GM12878 (cell line): ENCODE results near the gene LY6G5C. TPM values are rescaled to one million over a fixed set of nuclear protein-coding genes. Genes with fewer than 3 reads are reported as not detected.

Experiments
- FOXM1 ChIP-seq: IDR thresholded peaks from 2 replicates; pipeline ENCODE4 v1.6.1; 2012; ENCODE audit warnings: low read depth, mild to moderate bottlenecking, inconsistent platforms, low read length, moderate library complexity
- GATAD2B ChIP-seq: fragments of 450-650 bp; conservative IDR thresholded peaks from 2 replicates; pipeline ENCODE4 v1.6.1; 2017; ENCODE audit warnings: low read depth, mild to moderate bottlenecking, moderate library complexity
- HDAC2 ChIP-seq: fragments of 200-600 bp; sonication (generic); IDR thresholded peaks from 2 replicates; pipeline ENCODE4 v1.6.1; 2017
- JUND ChIP-seq: IDR thresholded peaks from 2 replicates; pipeline ENCODE4 v1.6.1; 2012; ENCODE audit warnings: low read depth, mild to moderate bottlenecking, low read length, improper control_type of control experiment, moderate library complexity
- POLR2A ChIP-seq: IDR thresholded peaks from 2 replicates; pipeline ENCODE4 v1.6.1; 2011; ENCODE audit warnings: low read depth, mild to moderate bottlenecking, low read length
- TCF12 ChIP-seq: IDR thresholded peaks from 2 replicates; pipeline ENCODE4 v1.6.1; 2011; ENCODE audit warnings: low read depth, mild to moderate bottlenecking, low read length
- ZNF24 ChIP-seq: fragments of 450-650 bp; IDR thresholded peaks from 2 replicates; pipeline ENCODE4 v1.6.1; 2017; ENCODE audit warnings: antibody characterized with exemption, mild to moderate bottlenecking
- microRNA-seq: library from miRNA; unstranded; fragments of <30 nt; microRNA quantifications from one replicate; pipeline ENCODE4, GENCODE V29; 2018
- polyA plus RNA-seq, 11 experiments: library from polyadenylated mRNA; depleted of rRNA in 4 of 11; unstranded in 6 of 11; stranded (reverse) in 5 of 11; fragments of >200 nt; fragmentation: Nextera tagmentation in 4 of 11; fragmentation: Illumina TruSeq in 1 of 11; extraction: Ambion mirVana in 4 of 11; extraction: Trizol in 1 of 11; gene quantifications; 1 replicate in 1 of 11; 2 replicates in 10 of 11; pipeline versions ENCODE4 v1.2.1 to v1.2.3, GENCODE V29; 2011 to 2016; ENCODE audit warnings: inconsistent platforms in 2 of 11, missing spikeins in 2 of 11, low read depth in 1 of 11
- small RNA-seq: library from RNA; depleted of rRNA; stranded (forward); fragments of <200 nt; gene quantifications from one replicate; pipeline ENCODE3, GENCODE V24; 2014
- total RNA-seq, 4 experiments: library from RNA; depleted of rRNA in 3 of 4; stranded (reverse); fragments of >200 nt in 3 of 4; fragmentation: Illumina TruSeq in 1 of 4; extraction: Trizol in 1 of 4; gene quantifications; 2 replicates each; pipeline versions ENCODE4 v1.2.1 to v1.2.3, GENCODE V29; 2013 to 2021
- TF ChIP-seq, protein P1 (sequence below): fragments of 450-650 bp; IDR thresholded peaks from 2 replicates; pipeline ENCODE4 v1.6.1; 2017; ENCODE audit warnings: mild to moderate bottlenecking, low read depth, inconsistent platforms; ENCODE audit not compliant: poor library complexity, severe bottlenecking
- TF ChIP-seq, protein P2 (sequence below): fragments of 450-650 bp; IDR thresholded peaks from 2 replicates; pipeline ENCODE4 v1.6.1; 2017; ENCODE audit warnings: mild to moderate bottlenecking, moderate library complexity
- TF ChIP-seq, protein P3 (sequence below): IDR thresholded peaks from 2 replicates; pipeline ENCODE4 v1.6.1; 2011; ENCODE audit warnings: low read depth, mild to moderate bottlenecking, low read length, moderate library complexity, borderline replicate concordance; ENCODE audit errors: extremely low read depth

Gene LY6G5C
- total and polyA plus RNA-seq, 10 of the 15 experiments (the other 5 are each of a cell fraction or from before 2014, with no cell fraction given) = 0.76 to 6.1 (median 1.7) TPM

DNA sequence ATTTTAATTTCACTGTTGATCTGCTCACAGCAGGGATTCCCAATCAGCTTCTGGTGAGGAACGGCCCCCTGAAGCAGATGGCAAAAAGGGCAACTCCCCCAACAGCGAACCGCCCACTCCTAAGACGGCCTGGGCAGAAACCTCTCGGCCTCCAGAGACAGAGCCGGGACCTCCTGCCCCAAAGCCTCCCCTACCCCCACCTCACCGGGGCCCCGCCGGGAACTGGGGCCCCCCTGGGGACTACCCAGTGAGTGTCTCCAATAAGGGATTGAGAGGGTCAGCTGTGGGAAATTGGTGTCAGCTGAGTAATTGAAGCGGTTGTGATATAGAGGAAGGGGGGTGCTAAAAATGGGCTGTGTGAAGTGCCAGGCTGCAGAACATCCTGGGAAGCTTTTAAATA lies 53.9 kb downstream of the LY6G5C start (continued):
- TF ChIP-seq, protein P1, sequence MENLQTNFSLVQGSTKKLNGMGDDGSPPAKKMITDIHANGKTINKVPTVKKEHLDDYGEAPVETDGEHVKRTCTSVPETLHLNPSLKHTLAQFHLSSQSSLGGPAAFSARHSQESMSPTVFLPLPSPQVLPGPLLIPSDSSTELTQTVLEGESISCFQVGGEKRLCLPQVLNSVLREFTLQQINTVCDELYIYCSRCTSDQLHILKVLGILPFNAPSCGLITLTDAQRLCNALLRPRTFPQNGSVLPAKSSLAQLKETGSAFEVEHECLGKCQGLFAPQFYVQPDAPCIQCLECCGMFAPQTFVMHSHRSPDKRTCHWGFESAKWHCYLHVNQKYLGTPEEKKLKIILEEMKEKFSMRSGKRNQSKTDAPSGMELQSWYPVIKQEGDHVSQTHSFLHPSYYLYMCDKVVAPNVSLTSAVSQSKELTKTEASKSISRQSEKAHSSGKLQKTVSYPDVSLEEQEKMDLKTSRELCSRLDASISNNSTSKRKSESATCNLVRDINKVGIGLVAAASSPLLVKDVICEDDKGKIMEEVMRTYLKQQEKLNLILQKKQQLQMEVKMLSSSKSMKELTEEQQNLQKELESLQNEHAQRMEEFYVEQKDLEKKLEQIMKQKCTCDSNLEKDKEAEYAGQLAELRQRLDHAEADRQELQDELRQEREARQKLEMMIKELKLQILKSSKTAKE = no peak
- TF ChIP-seq JUND (no peak), POLR2A (no peak), HDAC2 (no peak), ZNF24 (no peak), GATAD2B (no peak), FOXM1 (no peak), TCF12 (no peak)
- TF ChIP-seq, protein P2, sequence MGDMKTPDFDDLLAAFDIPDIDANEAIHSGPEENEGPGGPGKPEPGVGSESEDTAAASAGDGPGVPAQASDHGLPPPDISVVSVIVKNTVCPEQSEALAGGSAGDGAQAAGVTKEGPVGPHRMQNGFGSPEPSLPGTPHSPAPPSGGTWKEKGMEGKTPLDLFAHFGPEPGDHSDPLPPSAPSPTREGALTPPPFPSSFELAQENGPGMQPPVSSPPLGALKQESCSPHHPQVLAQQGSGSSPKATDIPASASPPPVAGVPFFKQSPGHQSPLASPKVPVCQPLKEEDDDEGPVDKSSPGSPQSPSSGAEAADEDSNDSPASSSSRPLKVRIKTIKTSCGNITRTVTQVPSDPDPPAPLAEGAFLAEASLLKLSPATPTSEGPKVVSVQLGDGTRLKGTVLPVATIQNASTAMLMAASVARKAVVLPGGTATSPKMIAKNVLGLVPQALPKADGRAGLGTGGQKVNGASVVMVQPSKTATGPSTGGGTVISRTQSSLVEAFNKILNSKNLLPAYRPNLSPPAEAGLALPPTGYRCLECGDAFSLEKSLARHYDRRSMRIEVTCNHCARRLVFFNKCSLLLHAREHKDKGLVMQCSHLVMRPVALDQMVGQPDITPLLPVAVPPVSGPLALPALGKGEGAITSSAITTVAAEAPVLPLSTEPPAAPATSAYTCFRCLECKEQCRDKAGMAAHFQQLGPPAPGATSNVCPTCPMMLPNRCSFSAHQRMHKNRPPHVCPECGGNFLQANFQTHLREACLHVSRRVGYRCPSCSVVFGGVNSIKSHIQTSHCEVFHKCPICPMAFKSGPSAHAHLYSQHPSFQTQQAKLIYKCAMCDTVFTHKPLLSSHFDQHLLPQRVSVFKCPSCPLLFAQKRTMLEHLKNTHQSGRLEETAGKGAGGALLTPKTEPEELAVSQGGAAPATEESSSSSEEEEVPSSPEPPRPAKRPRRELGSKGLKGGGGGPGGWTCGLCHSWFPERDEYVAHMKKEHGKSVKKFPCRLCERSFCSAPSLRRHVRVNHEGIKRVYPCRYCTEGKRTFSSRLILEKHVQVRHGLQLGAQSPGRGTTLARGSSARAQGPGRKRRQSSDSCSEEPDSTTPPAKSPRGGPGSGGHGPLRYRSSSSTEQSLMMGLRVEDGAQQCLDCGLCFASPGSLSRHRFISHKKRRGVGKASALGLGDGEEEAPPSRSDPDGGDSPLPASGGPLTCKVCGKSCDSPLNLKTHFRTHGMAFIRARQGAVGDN = no peak
- TF ChIP-seq, protein P3, sequence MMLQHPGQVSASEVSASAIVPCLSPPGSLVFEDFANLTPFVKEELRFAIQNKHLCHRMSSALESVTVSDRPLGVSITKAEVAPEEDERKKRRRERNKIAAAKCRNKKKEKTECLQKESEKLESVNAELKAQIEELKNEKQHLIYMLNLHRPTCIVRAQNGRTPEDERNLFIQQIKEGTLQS = no peak

Small RNA genes within 50 kb of the gene (microRNA-seq; reads per million reads assigned to microRNA genes)
- not detected for gene MIR4646
- 0.56 reads per million for gene MIR6832

Small RNA genes within 50 kb of the gene (small RNA-seq; reads per million reads assigned to genes)
- not detected for gene LY6G6D
- not detected for gene MIR4646
- gene MIR6832 = not detected
- gene RF00019 = not detected

Other genes starting within 250 kb of the LY6G5C start
Only the 7 nearest of the 38 such genes appear.
- 4.4 and 6.1 TPM in 2 replicates for gene APOM, start 25.2 kb downstream of the LY6G5C start, total RNA-seq (2014; rRNA removed)
- 4.0 and 4.6 TPM in 2 replicates for gene APOM, start 25.2 kb downstream of the LY6G5C start, total RNA-seq (2014; rRNA removed; fragmentation: Illumina TruSeq; extraction: Trizol)
- gene APOM, start 25.2 kb downstream of the LY6G5C start, total RNA-seq (2021) = 3.8 and 4.1 TPM in 2 replicates
- gene APOM, start 25.2 kb downstream of the LY6G5C start, polyA plus RNA-seq (2011; rRNA removed) = 4.8 and 7.9 TPM in 2 replicates
- 5.2 and 8.2 TPM in 2 replicates for gene APOM, start 25.2 kb downstream of the LY6G5C start, polyA plus RNA-seq (2014; fragmentation: Illumina TruSeq; extraction: Trizol)
- gene APOM, start 25.2 kb downstream of the LY6G5C start, polyA plus RNA-seq (2014; fragmentation: Nextera tagmentation; extraction: Ambion mirVana) = 10 to 100 TPM; 11.8 to 14.1 TPM
- 6.5 and 7.5 TPM in 2 replicates for gene APOM, start 25.2 kb downstream of the LY6G5C start, polyA plus RNA-seq (2014; rRNA removed)
- gene APOM, start 25.2 kb downstream of the LY6G5C start, polyA plus RNA-seq (2016; fragmentation: Nextera tagmentation; extraction: Ambion mirVana) = 1 to 10 TPM; 5.6 to 6.6 TPM
- 20.4 and 21.6 TPM in 2 replicates for gene C6orf47, start 20.3 kb downstream of the LY6G5C start, total RNA-seq (2014; rRNA removed)
- gene C6orf47, start 20.3 kb downstream of the LY6G5C start, total RNA-seq (2014; rRNA removed; fragmentation: Illumina TruSeq; extraction: Trizol) = 16.2 and 16.5 TPM in 2 replicates
- 16.1 and 17.4 TPM in 2 replicates for gene C6orf47, start 20.3 kb downstream of the LY6G5C start, total RNA-seq (2021)
- 8.0 and 8.1 TPM in 2 replicates for gene C6orf47, start 20.3 kb downstream of the LY6G5C start, polyA plus RNA-seq (2011; rRNA removed)
- 8.2 and 13.4 TPM in 2 replicates for gene C6orf47, start 20.3 kb downstream of the LY6G5C start, polyA plus RNA-seq (2014; fragmentation: Illumina TruSeq; extraction: Trizol)
- gene C6orf47, start 20.3 kb downstream of the LY6G5C start, polyA plus RNA-seq (2014; fragmentation: Nextera tagmentation; extraction: Ambion mirVana) = under 1 TPM in 1 of 2 experiments, not detected in 1; 0.16 TPM
- 18.6 and 19.3 TPM in 2 replicates for gene C6orf47, start 20.3 kb downstream of the LY6G5C start, polyA plus RNA-seq (2014; rRNA removed)
- 10 to 100 TPM; 17.3 to 20.1 TPM for gene C6orf47, start 20.3 kb downstream of the LY6G5C start, polyA plus RNA-seq (2016; fragmentation: Nextera tagmentation; extraction: Ambion mirVana)
- 11.3 and 11.7 TPM in 2 replicates for gene GPANK1, start 16.1 kb downstream of the LY6G5C start, total RNA-seq (2014; rRNA removed)
- 16.2 and 17.1 TPM in 2 replicates for gene GPANK1, start 16.1 kb downstream of the LY6G5C start, total RNA-seq (2014; rRNA removed; fragmentation: Illumina TruSeq; extraction: Trizol)
- 17.1 and 17.9 TPM in 2 replicates for gene GPANK1, start 16.1 kb downstream of the LY6G5C start, total RNA-seq (2021)
- 14.7 and 14.8 TPM in 2 replicates for gene GPANK1, start 16.1 kb downstream of the LY6G5C start, polyA plus RNA-seq (2011; rRNA removed)
- 23.9 and 30.5 TPM in 2 replicates for gene GPANK1, start 16.1 kb downstream of the LY6G5C start, polyA plus RNA-seq (2014; fragmentation: Illumina TruSeq; extraction: Trizol)
- 10 to 100 TPM; 11.9 to 13.0 TPM for gene GPANK1, start 16.1 kb downstream of the LY6G5C start, polyA plus RNA-seq (2014; fragmentation: Nextera tagmentation; extraction: Ambion mirVana)
- gene GPANK1, start 16.1 kb downstream of the LY6G5C start, polyA plus RNA-seq (2014; rRNA removed) = 19.5 and 20.1 TPM in 2 replicates
- 10 to 100 TPM; 36.0 to 36.3 TPM for gene GPANK1, start 16.1 kb downstream of the LY6G5C start, polyA plus RNA-seq (2016; fragmentation: Nextera tagmentation; extraction: Ambion mirVana)
- gene CSNK2B, start 15.0 kb downstream of the LY6G5C start, total RNA-seq (2014; rRNA removed) = 271 and 286 TPM in 2 replicates
- gene CSNK2B, start 15.0 kb downstream of the LY6G5C start, total RNA-seq (2014; rRNA removed; fragmentation: Illumina TruSeq; extraction: Trizol) = 189 and 205 TPM in 2 replicates
- 203 and 229 TPM in 2 replicates for gene CSNK2B, start 15.0 kb downstream of the LY6G5C start, total RNA-seq (2021)
- gene CSNK2B, start 15.0 kb downstream of the LY6G5C start, polyA plus RNA-seq (2011; rRNA removed) = 27.1 and 56.3 TPM in 2 replicates
- 371 and 380 TPM in 2 replicates for gene CSNK2B, start 15.0 kb downstream of the LY6G5C start, polyA plus RNA-seq (2014; fragmentation: Illumina TruSeq; extraction: Trizol)
- gene CSNK2B, start 15.0 kb downstream of the LY6G5C start, polyA plus RNA-seq (2014; fragmentation: Nextera tagmentation; extraction: Ambion mirVana) = 100 to 1,000 TPM; 286 to 361 TPM
- 118 and 150 TPM in 2 replicates for gene CSNK2B, start 15.0 kb downstream of the LY6G5C start, polyA plus RNA-seq (2014; rRNA removed)
- gene CSNK2B, start 15.0 kb downstream of the LY6G5C start, polyA plus RNA-seq (2016; fragmentation: Nextera tagmentation; extraction: Ambion mirVana) = 100 to 1,000 TPM; 380 to 405 TPM
- 3.8 and 5.1 TPM in 2 replicates for gene LY6G5B, start 11.1 kb downstream of the LY6G5C start, total RNA-seq (2014; rRNA removed)
- 3.9 and 4.4 TPM in 2 replicates for gene LY6G5B, start 11.1 kb downstream of the LY6G5C start, total RNA-seq (2014; rRNA removed; fragmentation: Illumina TruSeq; extraction: Trizol)
- 11.1 and 16.5 TPM in 2 replicates for gene LY6G5B, start 11.1 kb downstream of the LY6G5C start, total RNA-seq (2021)
- 5.1 and 6.2 TPM in 2 replicates for gene LY6G5B, start 11.1 kb downstream of the LY6G5C start, polyA plus RNA-seq (2011; rRNA removed)
- 12.8 and 14.3 TPM in 2 replicates for gene LY6G5B, start 11.1 kb downstream of the LY6G5C start, polyA plus RNA-seq (2014; fragmentation: Illumina TruSeq; extraction: Trizol)
- 1 to 10 TPM; 3.2 to 6.5 TPM for gene LY6G5B, start 11.1 kb downstream of the LY6G5C start, polyA plus RNA-seq (2014; fragmentation: Nextera tagmentation; extraction: Ambion mirVana)
- 8.5 and 11.2 TPM in 2 replicates for gene LY6G5B, start 11.1 kb downstream of the LY6G5C start, polyA plus RNA-seq (2014; rRNA removed)
- 10 to 100 TPM in 1 of 2 experiments, 1 to 10 TPM in 1; 9.7 to 10.5 TPM for gene LY6G5B, start 11.1 kb downstream of the LY6G5C start, polyA plus RNA-seq (2016; fragmentation: Nextera tagmentation; extraction: Ambion mirVana)
- 35.9 and 38.1 TPM in 2 replicates for gene ABHD16A, start 22.3 kb upstream of the LY6G5C start, total RNA-seq (2014; rRNA removed)
- 20.7 and 21.8 TPM in 2 replicates for gene ABHD16A, start 22.3 kb upstream of the LY6G5C start, total RNA-seq (2014; rRNA removed; fragmentation: Illumina TruSeq; extraction: Trizol)
- 33.7 and 35.6 TPM in 2 replicates for gene ABHD16A, start 22.3 kb upstream of the LY6G5C start, total RNA-seq (2021)
- 26.1 and 32.1 TPM in 2 replicates for gene ABHD16A, start 22.3 kb upstream of the LY6G5C start, polyA plus RNA-seq (2011; rRNA removed)
- gene ABHD16A, start 22.3 kb upstream of the LY6G5C start, polyA plus RNA-seq (2014; fragmentation: Illumina TruSeq; extraction: Trizol) = 16.3 and 20.4 TPM in 2 replicates
- gene ABHD16A, start 22.3 kb upstream of the LY6G5C start, polyA plus RNA-seq (2014; fragmentation: Nextera tagmentation; extraction: Ambion mirVana) = 10 to 100 TPM in 1 of 2 experiments, 1 to 10 TPM in 1; 7.5 to 14.5 TPM
- gene ABHD16A, start 22.3 kb upstream of the LY6G5C start, polyA plus RNA-seq (2014; rRNA removed) = 35.6 and 39.5 TPM in 2 replicates
- gene ABHD16A, start 22.3 kb upstream of the LY6G5C start, polyA plus RNA-seq (2016; fragmentation: Nextera tagmentation; extraction: Ambion mirVana) = 10 to 100 TPM; 41.5 to 43.0 TPM
- gene LY6G6F, start 25.8 kb upstream of the LY6G5C start, total RNA-seq (2014; rRNA removed) = not detected in 2 replicates
- not detected in 2 replicates for gene LY6G6F, start 25.8 kb upstream of the LY6G5C start, total RNA-seq (2014; rRNA removed; fragmentation: Illumina TruSeq; extraction: Trizol)
- gene LY6G6F, start 25.8 kb upstream of the LY6G5C start, total RNA-seq (2021) = not detected in 2 replicates
- not detected in 2 replicates for gene LY6G6F, start 25.8 kb upstream of the LY6G5C start, polyA plus RNA-seq (2011; rRNA removed)
- gene LY6G6F, start 25.8 kb upstream of the LY6G5C start, polyA plus RNA-seq (2014; fragmentation: Illumina TruSeq; extraction: Trizol) = not detected in 2 replicates
- not detected for gene LY6G6F, start 25.8 kb upstream of the LY6G5C start, polyA plus RNA-seq (2014; fragmentation: Nextera tagmentation; extraction: Ambion mirVana)
- gene LY6G6F, start 25.8 kb upstream of the LY6G5C start, polyA plus RNA-seq (2014; rRNA removed) = not detected in 2 replicates
- not detected for gene LY6G6F, start 25.8 kb upstream of the LY6G5C start, polyA plus RNA-seq (2016; fragmentation: Nextera tagmentation; extraction: Ambion mirVana)